GM23338 (cell line): ENCODE measurements around the gene CABCOCO1. TPM values are rescaled to one million over a fixed set of nuclear protein-coding genes. Genes with fewer than 3 reads are reported as not detected.
A peak's percentile ranks its signal among the peaks of the same experiment; 100 is the strongest.

Source experiments
- ATAC-seq: fragments of 200-7000 bp; cut with Tn5 transposase; 3 replicates; pipeline ENCODE4 v1.9.1; 2020
- DNase-seq: peaks from one replicate; pipeline ENCODE4 v3.0.0-alpha.2; 2015; ENCODE audit warnings: low spot score
- H2AFZ ChIP-seq: fragments of 200-600 bp; sonication (generic); 2 replicates; pipeline ENCODE4 v1.8.0; 2016; ENCODE audit warnings: antibody characterized with exemption, mild to moderate bottlenecking, moderate library complexity
- H3F3A ChIP-seq: fragments of 200-600 bp; sonication (generic); replicated peaks from 2 replicates; pipeline ENCODE4 v1.8.0; 2017; ENCODE audit warnings: antibody characterized with exemption, mixed run types, low read depth
- H3K27ac ChIP-seq: fragments of 200-600 bp; sonication (generic); 2 replicates; pipeline ENCODE4 v1.6.1; 2016; ENCODE audit warnings: low read depth
- H3K27me3 ChIP-seq: fragments of 200-600 bp; sonication (generic); 2 replicates; pipeline ENCODE4 v1.8.0; 2016; ENCODE audit warnings: mild to moderate bottlenecking, mixed run types, moderate library complexity; ENCODE audit not compliant: insufficient read depth
- H3K36me3 ChIP-seq: fragments of 200-600 bp; sonication (generic); 2 replicates; pipeline ENCODE4 v1.8.0; 2016; ENCODE audit warnings: mild to moderate bottlenecking; ENCODE audit not compliant: insufficient read depth
- H3K4me1 ChIP-seq: fragments of 200-600 bp; sonication (generic); 2 replicates; pipeline ENCODE4 v1.8.0; 2016; ENCODE audit warnings: mild to moderate bottlenecking, moderate library complexity; ENCODE audit not compliant: insufficient read depth
- H3K4me2 ChIP-seq: fragments of 200-600 bp; sonication (generic); 2 replicates; pipeline ENCODE4 v1.7.1; 2017; ENCODE audit warnings: mixed run types
- H3K4me3 ChIP-seq: fragments of 200-600 bp; sonication (generic); 2 replicates; pipeline ENCODE4 v1.6.1; 2016; ENCODE audit warnings: mixed run types
- H3K79me2 ChIP-seq: fragments of 200-600 bp; sonication (generic); replicated peaks from 2 replicates; pipeline ENCODE4 v1.8.0; 2017; ENCODE audit warnings: mild to moderate bottlenecking; ENCODE audit not compliant: insufficient read depth
- H3K9me2 ChIP-seq: fragments of 200-600 bp; sonication (generic); 2 replicates; pipeline ENCODE4 v1.8.0; 2017; ENCODE audit not compliant: insufficient read depth
- H4K20me1 ChIP-seq: fragments of 200-600 bp; sonication (generic); replicated peaks from 2 replicates; pipeline ENCODE4 v1.8.0; 2017; ENCODE audit warnings: mild to moderate bottlenecking; ENCODE audit not compliant: insufficient read depth
- H3K27ac Mint-ChIP-seq: 2 replicates; pipeline ENCODE4 v1.8.0; 2020; ENCODE audit warnings: inconsistent platforms, mild to moderate bottlenecking, moderate library complexity, mixed read lengths
- H3K27me3 Mint-ChIP-seq: 3 replicates; pipeline ENCODE4 v1.8.0; 2022; ENCODE audit warnings: low read depth, mild to moderate bottlenecking, moderate library complexity, mixed read lengths, inconsistent platforms; ENCODE audit not compliant: insufficient read depth, poor library complexity
- H3K36me3 Mint-ChIP-seq: 3 replicates; pipeline ENCODE4 v1.8.0; 2021; ENCODE audit warnings: low read depth, mild to moderate bottlenecking, inconsistent platforms, moderate library complexity, mixed read lengths
- H3K4me1 Mint-ChIP-seq: 3 replicates; pipeline ENCODE4 v1.8.0; 2020; ENCODE audit warnings: mild to moderate bottlenecking, inconsistent platforms, mixed read lengths
- H3K4me3 Mint-ChIP-seq: 3 replicates; pipeline ENCODE4 v1.8.0; 2021; ENCODE audit warnings: moderate library complexity, mild to moderate bottlenecking, inconsistent platforms, mixed read lengths
- H3K9me3 Mint-ChIP-seq: 3 replicates; pipeline ENCODE4 v1.8.0; 2020; ENCODE audit warnings: moderate library complexity, mild to moderate bottlenecking, inconsistent platforms, mixed read lengths
- CREB1 ChIP-seq: fragments of 250-450 bp; sonication (Bioruptor Pico); IDR thresholded peaks from 2 replicates; pipeline ENCODE4 v1.5.0; 2020; ENCODE audit warnings: low read depth, mild to moderate bottlenecking, moderate library complexity
- CTCF ChIP-seq, 2 experiments: fragments of 200-600 bp in 1 of 2; sonication (generic) in 1 of 2; conservative IDR thresholded peaks; 2 replicates each; pipeline versions ENCODE4 v1.5.1 to v1.6.1; 2016 to 2017; ENCODE audit warnings: antibody characterized with exemption in 2 of 2, low read depth in 2 of 2, mild to moderate bottlenecking in 2 of 2, moderate library complexity in 1 of 2
- ETS1 ChIP-seq: IDR thresholded peaks from 2 replicates; pipeline ENCODE4 v1.6.1; 2016; ENCODE audit warnings: antibody characterized with exemption
- EZH2 ChIP-seq: fragments of 200-600 bp; sonication (generic); IDR thresholded peaks from one replicate; pipeline ENCODE4 v1.8.0; 2017; ENCODE audit warnings: antibody characterized with exemption, mild to moderate bottlenecking, low read depth; ENCODE audit not compliant: unreplicated experiment
- EZH2phosphoT487 ChIP-seq: fragments of 200-600 bp; sonication (generic); IDR thresholded peaks from one replicate; pipeline ENCODE4 v1.8.1; 2018; ENCODE audit warnings: antibody characterized with exemption; ENCODE audit not compliant: unreplicated experiment
- JUNB ChIP-seq: IDR thresholded peaks from one replicate; pipeline ENCODE4 v1.6.1; 2016; ENCODE audit warnings: antibody characterized with exemption; ENCODE audit not compliant: unreplicated experiment
- NANOG ChIP-seq: IDR thresholded peaks from 2 replicates; pipeline ENCODE4 v1.6.1; 2016; ENCODE audit warnings: antibody characterized with exemption, borderline replicate concordance
- POLR2AphosphoS5 ChIP-seq: IDR thresholded peaks from 2 replicates; pipeline ENCODE4 v1.6.1; 2016; ENCODE audit warnings: antibody characterized with exemption, low read depth
- REST ChIP-seq: IDR thresholded peaks from one replicate; pipeline ENCODE4 v1.6.1; 2018; ENCODE audit warnings: antibody characterized with exemption; ENCODE audit not compliant: unreplicated experiment
- STAT1 ChIP-seq: IDR thresholded peaks from one replicate; pipeline ENCODE4 v1.6.1; 2016; ENCODE audit warnings: antibody characterized with exemption; ENCODE audit not compliant: unreplicated experiment
- ZNF114 ChIP-seq: fragments of 250-450 bp; sonication (Bioruptor Pico); IDR thresholded peaks from 2 replicates; pipeline ENCODE4 v1.5.0; 2020; ENCODE audit warnings: mild to moderate bottlenecking, moderate library complexity
- ZNF331 ChIP-seq: fragments of 250-450 bp; sonication (Bioruptor Pico); IDR thresholded peaks from 2 replicates; pipeline ENCODE4 v1.5.0; 2020; ENCODE audit warnings: low read depth, mild to moderate bottlenecking, moderate library complexity
- polyA plus RNA-seq: library from polyadenylated mRNA; unstranded; fragments of >200 nt; fragmentation: Nextera tagmentation; extraction: Ambion mirVana; gene quantifications from 2 replicates; pipeline ENCODE4 v1.2.1, GENCODE V29; 2016
- total RNA-seq: library from RNA; depleted of rRNA; stranded (reverse); fragments of >200 nt; shearing (Covaris generic); gene quantifications from 2 replicates; pipeline ENCODE4 v1.2.3, GENCODE V29; 2014

Gene CABCOCO1
- total and polyA plus RNA-seq, 2 experiments from 2014 or later: not detected

GRCh38 chr10:61752111-61753011 is 89.6 kb downstream of the CABCOCO1 start (continued):
- no peak for TF ChIP-seq REST
- TF ChIP-seq EZH2phosphoT487: no peak

GRCh38 chr10:61753453-61753852 is 90.7 kb downstream of the CABCOCO1 start:
- Histone ChIP-seq H3F3A (no peaks in the 10 kb centered on the region), H3K27me3 (no peaks in the 10 kb centered on the region), H2AFZ (no peak overlapping the region), H3K4me1 (peaks cover 48% of the 10 kb centered on the region), H3K27ac (no peak overlapping the region), H3K36me3 (no peaks in the 10 kb centered on the region), H3K79me2 (no peaks in the 10 kb centered on the region), H3K9me2 (no peaks in the 10 kb centered on the region), H3K4me2 (no peak overlapping the region), H3K4me3 (no peak overlapping the region), H4K20me1 (no peaks in the 10 kb centered on the region)
- Mint-ChIP-seq H3K4me1 (peaks cover 52% of the 10 kb centered on the region), H3K27me3 (peaks cover 2% of the 10 kb centered on the region), H3K27ac (peak overlapping the region; percentile 11; the same call in 1 of the 2 replicates), H3K36me3 (no peaks in the 10 kb centered on the region), H3K9me3 (no peaks in the 10 kb centered on the region), H3K4me3 (no peak overlapping the region)
- ATAC-seq (no peak), DNase-seq (no peak)
- no peak for TF ChIP-seq STAT1
- no peak for TF ChIP-seq EZH2phosphoT487
- TF ChIP-seq JUNB: no peak
- no peak for TF ChIP-seq CTCF (conservative IDR thresholded peaks at IDR 0.05; ENCODE audit: low read depth in 2 of 2)
- TF ChIP-seq NANOG: no peak
- TF ChIP-seq CREB1 (CRISPR knock-in tag): no peak
- no peak for TF ChIP-seq EZH2
- no peak for TF ChIP-seq REST
- no peak for TF ChIP-seq ZNF114
- no peak for TF ChIP-seq ETS1
- no peak for TF ChIP-seq POLR2AphosphoS5
- no peak for TF ChIP-seq ZNF331 (CRISPR knock-in tag)
